A549 (cell line): ENCODE data around the gene CARD10.
"Not testable (repeated sequence)": the region's sequence is repeated elsewhere in the genome, so short reads cannot be mapped to it uniquely, and the experiment has no call there.

Experiments
- JUN ChIP-seq, 2 experiments: fragments of >200 bp; sonication (Bioruptor Twin); formaldehyde crosslinking; IDR thresholded peaks; 2 replicates in 1 of 2; 3 replicates in 1 of 2; pipeline ENCODE4 v1.6.1; 2016 to 2017
- MYC ChIP-seq: IDR thresholded peaks from 2 replicates; pipeline ENCODE4 v1.6.1; 2012; ENCODE audit warnings: mild to moderate bottlenecking, inconsistent platforms, low read length, improper control_type of control experiment, borderline replicate concordance
- POLR2A ChIP-seq: IDR thresholded peaks from 2 replicates; pipeline ENCODE4 v1.6.1; 2012; ENCODE audit warnings: mild to moderate bottlenecking, low read length
- RAD21 ChIP-seq, 2 experiments: fragments of >200 bp in 1 of 2; sonication (Bioruptor Twin) in 1 of 2; formaldehyde crosslinking in 1 of 2; IDR thresholded peaks in 1 of 2; conservative IDR thresholded peaks in 1 of 2; 2 replicates in 1 of 2; 3 replicates in 1 of 2; pipeline ENCODE4 v1.6.1; 2012 to 2018; ENCODE audit warnings: inconsistent platforms in 1 of 2
- ZC3H11A ChIP-seq: fragments of 450-650 bp; IDR thresholded peaks from 2 replicates; pipeline ENCODE4 v1.6.1; 2014; ENCODE audit warnings: antibody characterized with exemption, mild to moderate bottlenecking
- TF ChIP-seq, protein P1 (sequence below): fragments of >200 bp; sonication (Bioruptor Twin); formaldehyde crosslinking; IDR thresholded peaks from 3 replicates; pipeline ENCODE4 v1.5.1; 2016

DNA sequence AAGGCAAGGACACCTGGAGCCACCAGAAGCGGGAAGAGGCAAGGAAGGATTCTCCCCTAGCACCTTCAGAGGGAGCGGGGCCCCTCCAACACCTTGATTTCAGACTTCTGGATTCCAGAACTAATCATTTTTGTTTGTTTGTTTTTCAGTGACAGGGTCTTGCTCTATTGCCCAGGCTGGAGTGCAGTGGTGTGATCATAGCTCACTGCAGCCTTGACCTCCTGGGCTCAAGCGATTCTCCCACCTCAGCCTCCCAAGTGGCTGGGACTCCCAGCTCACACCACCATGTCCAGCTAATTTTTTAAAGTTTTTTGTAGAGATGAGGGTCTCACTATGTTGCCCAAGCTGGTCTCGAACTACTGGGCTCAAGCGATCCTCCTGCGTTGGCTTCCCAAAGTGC lies 20.6 kb upstream of the CARD10 start:
- not testable (repeated sequence) for TF ChIP-seq MYC; POLR2A; JUN (IDR thresholded peaks at IDR 0.05); RAD21 (conservative IDR thresholded peaks at IDR 0.05 in 1 of 2, IDR thresholded peaks at IDR 0.05 in 1 of 2); ZC3H11A
- TF ChIP-seq, protein P1, sequence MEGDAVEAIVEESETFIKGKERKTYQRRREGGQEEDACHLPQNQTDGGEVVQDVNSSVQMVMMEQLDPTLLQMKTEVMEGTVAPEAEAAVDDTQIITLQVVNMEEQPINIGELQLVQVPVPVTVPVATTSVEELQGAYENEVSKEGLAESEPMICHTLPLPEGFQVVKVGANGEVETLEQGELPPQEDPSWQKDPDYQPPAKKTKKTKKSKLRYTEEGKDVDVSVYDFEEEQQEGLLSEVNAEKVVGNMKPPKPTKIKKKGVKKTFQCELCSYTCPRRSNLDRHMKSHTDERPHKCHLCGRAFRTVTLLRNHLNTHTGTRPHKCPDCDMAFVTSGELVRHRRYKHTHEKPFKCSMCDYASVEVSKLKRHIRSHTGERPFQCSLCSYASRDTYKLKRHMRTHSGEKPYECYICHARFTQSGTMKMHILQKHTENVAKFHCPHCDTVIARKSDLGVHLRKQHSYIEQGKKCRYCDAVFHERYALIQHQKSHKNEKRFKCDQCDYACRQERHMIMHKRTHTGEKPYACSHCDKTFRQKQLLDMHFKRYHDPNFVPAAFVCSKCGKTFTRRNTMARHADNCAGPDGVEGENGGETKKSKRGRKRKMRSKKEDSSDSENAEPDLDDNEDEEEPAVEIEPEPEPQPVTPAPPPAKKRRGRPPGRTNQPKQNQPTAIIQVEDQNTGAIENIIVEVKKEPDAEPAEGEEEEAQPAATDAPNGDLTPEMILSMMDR: not testable (repeated sequence)
